ENCODE data around the gene TOLLIP. TPM values are rescaled to one million over a fixed set of nuclear protein-coding genes. Genes with fewer than 3 reads are reported as not detected.

The TOLLIP gene

DNA sequence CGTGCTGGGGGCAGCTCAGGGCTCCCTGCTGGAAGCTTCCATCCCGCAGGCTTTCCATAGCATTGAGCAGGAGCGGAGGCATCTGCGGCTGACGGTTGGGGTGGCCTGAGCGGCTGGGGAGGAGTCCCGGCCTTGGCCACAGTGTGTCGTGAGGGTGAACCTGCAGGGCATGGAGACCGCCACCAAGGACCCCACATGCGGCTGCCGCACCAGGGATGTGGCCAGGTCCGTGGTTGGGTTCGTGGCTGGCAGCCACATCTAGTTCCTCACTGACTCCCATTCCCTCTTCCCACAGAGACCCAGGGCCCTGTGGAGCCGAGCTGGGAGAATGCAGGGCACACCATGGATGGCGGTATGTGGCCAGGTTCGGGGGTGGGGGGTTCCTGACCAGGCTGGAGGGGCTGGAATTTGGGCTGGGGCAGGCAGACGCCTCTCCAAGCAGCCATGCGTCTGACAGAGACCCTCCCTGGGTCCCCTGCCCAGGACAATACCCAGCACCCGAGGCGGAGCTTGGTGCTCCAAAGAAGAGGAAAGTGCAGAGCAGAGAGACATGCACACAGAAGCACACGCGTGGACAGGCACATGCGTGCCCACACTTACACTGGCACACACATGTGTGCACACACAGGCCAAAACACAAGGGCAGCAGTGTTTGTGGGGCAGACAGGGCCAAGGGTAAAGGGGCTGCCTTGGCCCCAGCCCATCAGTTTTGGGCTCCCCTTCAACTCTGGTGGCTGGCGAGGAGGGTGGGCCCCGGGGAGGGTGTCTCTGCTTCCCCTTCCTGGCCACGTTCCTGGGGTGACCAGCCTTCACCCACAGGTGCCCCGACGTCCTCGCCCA is 83.8 kb downstream of the TOLLIP start:
- Histone ChIP-seq H3K14ac (ENCODE audit: low read length) (peak overlapping the region; percentile 82), H2BK120ac (ENCODE audit: low read depth, low read length) (no peak overlapping the region), H3K4ac (ENCODE audit: low read length) (no peak overlapping the region), H3K4me2 (ENCODE audit: insufficient read depth, low read length, poor library complexity, severe bottlenecking) (no peak overlapping the region), H3K27me3 (ENCODE audit: control insufficient read depth in 3 of 3, insufficient read depth in 3 of 3, low read depth in 1 of 3, low read length in 3 of 3) (peaks cover 0 to 16% (median 0%) of the 10 kb centered on the region in 3 experiments), H3K9me3 (replicated peaks in 1 of 2; ENCODE audit: control insufficient read depth in 2 of 2, insufficient read depth in 1 of 2, low read depth in 1 of 2, low read length in 2 of 2) (no peaks in the 10 kb centered on the region), H3K79me1 (ENCODE audit: low read depth, low read length) (peaks cover 4% of the 10 kb centered on the region), H2BK12ac (ENCODE audit: low read length) (peak overlapping the region; percentile 73), H2BK5ac (ENCODE audit: low read length) (peak overlapping the region; percentile 60), H3K36me3 (replicated peaks in 1 of 2; ENCODE audit: control insufficient read depth in 2 of 2, insufficient read depth in 2 of 2, low read length in 2 of 2) (no peaks in the 10 kb centered on the region), H2BK15ac (ENCODE audit: low read length) (peak overlapping the region; percentile 32), H4K91ac (ENCODE audit: low read depth, low read length, poor library complexity) (no peak overlapping the region), H3K23ac (ENCODE audit: low read depth, low read length, poor library complexity) (peak overlapping the region; percentile 93), H3K9ac (ENCODE audit: low read depth, low read length, poor library complexity) (peak overlapping the region; percentile 70), H2AFZ (ENCODE audit: low read length) (peak overlapping the region; percentile 10), H2AK5ac (ENCODE audit: low read depth, low read length) (peak overlapping the region; percentile 97), H3K4me1 (ENCODE audit: control insufficient read depth in 2 of 2, insufficient read depth in 1 of 2, low read depth in 1 of 2, low read length in 2 of 2) (peaks cover 0 to 5% of the 10 kb centered on the region in 2 donors), H3K4me3 (ENCODE audit: low read length in 2 of 2) (no peak overlapping the region), H3K18ac (ENCODE audit: low read length) (peak overlapping the region; percentile 87), H4K8ac (ENCODE audit: low read depth, low read length) (peak overlapping the region; percentile 92), H3K27ac (replicated peaks; ENCODE audit: low read length) (no peak overlapping the region)
- WGBS, 2 donors (ENCODE audit: extremely low coverage in 2 of 2, insufficient read length in 2 of 2, insufficient replicate concordance in 1 of 2) = no CpG with 5 or more reads among the region's 29 CpGs
- no peak for DNase-seq (ENCODE audit: low spot score)

DNA sequence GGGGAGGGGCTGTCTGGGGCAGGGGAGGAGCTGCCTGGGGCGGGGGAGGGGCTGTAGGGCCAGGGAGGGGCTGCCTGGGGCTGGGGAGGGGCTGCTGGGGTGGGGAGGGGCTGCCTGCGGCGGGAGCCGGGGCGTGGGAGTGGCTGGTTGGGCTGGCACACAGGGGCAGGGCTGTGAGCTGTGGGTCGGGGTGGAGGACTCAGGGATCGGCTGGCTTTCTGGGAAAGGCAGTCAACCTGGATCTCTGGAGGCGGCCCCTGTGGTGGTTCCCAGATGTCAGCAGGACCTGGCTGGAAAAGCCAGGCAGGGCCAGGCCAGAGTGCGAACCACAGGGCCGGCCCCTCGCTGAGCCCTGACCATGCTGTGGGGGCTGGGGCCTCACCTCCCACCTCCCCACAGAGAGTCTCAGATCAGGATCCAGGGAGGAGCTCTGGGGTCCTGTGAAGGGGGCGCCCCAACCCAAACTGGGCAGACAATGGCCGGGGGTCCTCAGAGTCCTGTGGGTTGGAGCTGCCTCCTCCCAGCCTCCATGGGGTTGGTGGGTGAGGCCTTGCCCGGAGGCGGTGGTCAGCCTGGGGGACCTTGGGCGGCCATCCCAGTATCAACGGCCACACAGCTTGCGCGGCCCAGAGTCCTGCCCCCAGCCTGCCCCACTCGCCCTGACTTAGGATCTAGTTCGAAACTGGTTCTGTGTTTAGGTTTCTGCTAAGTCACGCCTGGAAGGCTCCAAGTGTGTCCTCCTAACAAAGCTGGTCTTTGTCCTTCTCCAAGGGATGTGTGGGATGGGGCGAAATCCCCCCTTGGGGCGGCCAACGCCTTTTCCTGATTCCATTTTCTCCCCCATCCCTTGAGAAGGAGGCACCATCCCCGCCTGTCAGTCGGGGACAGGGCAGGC is 84.7 kb downstream of the TOLLIP start:
- no peak overlapping the region for H4K91ac ChIP-seq (ENCODE audit: low read depth, low read length, poor library complexity)
- H3K4me3 ChIP-seq (ENCODE audit: low read length in 2 of 2) = no peak overlapping the region
- no peaks in the 10 kb centered on the region for H3K9me3 ChIP-seq (replicated peaks in 1 of 2; ENCODE audit: control insufficient read depth in 2 of 2, insufficient read depth in 1 of 2, low read depth in 1 of 2, low read length in 2 of 2)
- H2BK5ac ChIP-seq (ENCODE audit: low read length) = no peak overlapping the region
- no peak overlapping the region for H3K23ac ChIP-seq (ENCODE audit: low read depth, low read length, poor library complexity)
- DNase-seq (ENCODE audit: low spot score) = no peak
- H3K27me3 ChIP-seq (ENCODE audit: control insufficient read depth in 3 of 3, insufficient read depth in 3 of 3, low read depth in 1 of 3, low read length in 3 of 3) = peaks cover 0 to 13% (median 0%) of the 10 kb centered on the region in 3 experiments
- H3K18ac ChIP-seq (ENCODE audit: low read length) = peak overlapping the region; percentile 33
- H3K36me3 ChIP-seq (replicated peaks in 1 of 2; ENCODE audit: control insufficient read depth in 2 of 2, insufficient read depth in 2 of 2, low read length in 2 of 2) = no peaks in the 10 kb centered on the region
- peak overlapping the region; percentile 10 for H2AFZ ChIP-seq (ENCODE audit: low read length)
- no peak overlapping the region for H3K4me2 ChIP-seq (ENCODE audit: insufficient read depth, low read length, poor library complexity, severe bottlenecking)
- H3K27ac ChIP-seq (replicated peaks; ENCODE audit: low read length) = no peak overlapping the region
- H4K8ac ChIP-seq (ENCODE audit: low read depth, low read length) = no peak overlapping the region
- no peak overlapping the region for H3K4ac ChIP-seq (ENCODE audit: low read length)
- peaks cover 0 to 6% of the 10 kb centered on the region in 2 donors for H3K4me1 ChIP-seq (ENCODE audit: control insufficient read depth in 2 of 2, insufficient read depth in 1 of 2, low read depth in 1 of 2, low read length in 2 of 2)
- no peak overlapping the region for H3K9ac ChIP-seq (ENCODE audit: low read depth, low read length, poor library complexity)
- H2BK120ac ChIP-seq (ENCODE audit: low read depth, low read length) = no peak overlapping the region
- H3K14ac ChIP-seq (ENCODE audit: low read length) = no peak overlapping the region
- peak overlapping the region; percentile 94 for H2AK5ac ChIP-seq (ENCODE audit: low read depth, low read length)
- H2BK12ac ChIP-seq (ENCODE audit: low read length) = no peak overlapping the region
- peak overlapping the region; percentile 32 for H2BK15ac ChIP-seq (ENCODE audit: low read length)
- H3K79me1 ChIP-seq (ENCODE audit: low read depth, low read length) = peaks cover 4% of the 10 kb centered on the region
- no CpG with 5 or more reads among the region's 27 CpGs for WGBS, 2 donors (ENCODE audit: extremely low coverage in 2 of 2, insufficient read length in 2 of 2, insufficient replicate concordance in 1 of 2)

Small RNAs within 50 kb of the gene (small RNA-seq; reads per million reads assigned to genes)
- not detected for gene MIR6744 (ENCODE audit: insufficient read depth)
